Progenitor cell of endocrine pancreas (in vitro differentiated cells): ENCODE data around the gene ZNF433. TPM values are rescaled to one million over a fixed set of nuclear protein-coding genes. Genes with fewer than 3 reads are reported as not detected.

Experiments
- DNase-seq: peaks from one replicate; pipeline ENCODE4 v3.0.0; 2021; ENCODE audit warnings: low spot score; ENCODE audit not compliant: unreplicated experiment
- H3K27ac Mint-ChIP-seq: 2 replicates; pipeline ENCODE4 v1.8.0; 2021; ENCODE audit warnings: mild to moderate bottlenecking, moderate library complexity, mixed read lengths
- H3K27me3 Mint-ChIP-seq: 2 replicates; pipeline ENCODE4 v1.8.0; 2021; ENCODE audit warnings: mixed read lengths
- H3K36me3 Mint-ChIP-seq: 2 replicates; pipeline ENCODE4 v1.8.0; 2022; ENCODE audit warnings: mixed read lengths; ENCODE audit not compliant: insufficient read depth
- H3K4me1 Mint-ChIP-seq: 2 replicates; pipeline ENCODE4 v1.8.0; 2021; ENCODE audit warnings: low read depth, mixed read lengths
- H3K4me3 Mint-ChIP-seq: 2 replicates; pipeline ENCODE4 v1.8.0; 2021; ENCODE audit warnings: low read depth, mild to moderate bottlenecking, moderate library complexity, mixed read lengths
- H3K9me3 Mint-ChIP-seq: 2 replicates; pipeline ENCODE4 v1.8.0; 2021; ENCODE audit warnings: low read depth, mixed read lengths
- CTCF ChIP-seq: fragments of 200-600 bp; sonication (generic); IDR thresholded peaks from one replicate; pipeline ENCODE4 v1.5.0; 2021; ENCODE audit warnings: antibody characterized with exemption, mild to moderate bottlenecking; ENCODE audit not compliant: unreplicated experiment
- total RNA-seq: library from RNA; stranded (reverse); gene quantifications from 2 replicates; pipeline ENCODE4 v1.2.1, GENCODE V29; 2021

ZNF433 gene
- total RNA-seq, 1 donor from 2014 or later = 10.7 TPM

- Mint-ChIP-seq H3K27ac (no peak overlapping the region), H3K9me3 (peaks cover 56% of the 10 kb centered on the region), H3K4me1 (no peaks in the 10 kb centered on the region), H3K27me3 (no peaks in the 10 kb centered on the region), H3K36me3 (peaks cover 57% of the 10 kb centered on the region), H3K4me3 (no peak overlapping the region)
- no peak for DNase-seq
- TF ChIP-seq CTCF = no peak
Observed at GRCh38 chr19:11979527-11979926, 56.0 kb downstream of the ZNF433 start.

- H3K4me1 Mint-ChIP-seq = no peaks in the 10 kb centered on the region
- H3K27ac Mint-ChIP-seq = peak overlapping the region; percentile 27
- DNase-seq = no peak
- H3K4me3 Mint-ChIP-seq = no peak overlapping the region
- H3K36me3 Mint-ChIP-seq = peaks cover 62% of the 10 kb centered on the region
- no peaks in the 10 kb centered on the region for H3K27me3 Mint-ChIP-seq
- TF ChIP-seq CTCF = no peak
- H3K9me3 Mint-ChIP-seq = peaks cover 63% of the 10 kb centered on the region
Observed at GRCh38 chr19:11978492-11979100, 56.9 kb downstream of the ZNF433 start.

GRCh38 chr19:11973019-11973810 lies 62.3 kb downstream of the ZNF433 start:
- Mint-ChIP-seq H3K36me3 (peaks cover 71% of the 10 kb centered on the region), H3K9me3 (peaks cover 58% of the 10 kb centered on the region), H3K27ac (no peak overlapping the region), H3K4me3 (no peak overlapping the region), H3K4me1 (no peaks in the 10 kb centered on the region), H3K27me3 (no peaks in the 10 kb centered on the region)
- TF ChIP-seq CTCF = no peak
- DNase-seq = no peak

- Mint-ChIP-seq H3K27ac (no peak overlapping the region), H3K27me3 (no peaks in the 10 kb centered on the region), H3K4me1 (peaks cover 1% of the 10 kb centered on the region), H3K9me3 (peaks cover 47% of the 10 kb centered on the region), H3K36me3 (peaks cover 62% of the 10 kb centered on the region), H3K4me3 (no peak overlapping the region)
- no peak for TF ChIP-seq CTCF
- DNase-seq = no peak
Observed at GRCh38 chr19:11971041-11971440, 64.4 kb downstream of the ZNF433 start.

- TF ChIP-seq CTCF = no peak
- no peak for DNase-seq
- Mint-ChIP-seq H3K27me3 (no peaks in the 10 kb centered on the region), H3K4me1 (peaks cover 7% of the 10 kb centered on the region), H3K4me3 (no peak overlapping the region), H3K36me3 (peaks cover 59% of the 10 kb centered on the region), H3K9me3 (peaks cover 44% of the 10 kb centered on the region), H3K27ac (no peak overlapping the region)
Observed at GRCh38 chr19:11970174-11970573, 65.3 kb downstream of the ZNF433 start.
